Hematopoietic multipotent progenitor cell treated with erythropoietin and hydrocortisone succinate and interleukin-3 and kit ligand, for 8 days (in vitro differentiated cells): ENCODE data around the gene PIK3C2G.

Experiments used
- DNase-seq: peaks from one replicate; pipeline ENCODE4 v3.0.0-alpha.2; 2015

PIK3C2G gene

DNA sequence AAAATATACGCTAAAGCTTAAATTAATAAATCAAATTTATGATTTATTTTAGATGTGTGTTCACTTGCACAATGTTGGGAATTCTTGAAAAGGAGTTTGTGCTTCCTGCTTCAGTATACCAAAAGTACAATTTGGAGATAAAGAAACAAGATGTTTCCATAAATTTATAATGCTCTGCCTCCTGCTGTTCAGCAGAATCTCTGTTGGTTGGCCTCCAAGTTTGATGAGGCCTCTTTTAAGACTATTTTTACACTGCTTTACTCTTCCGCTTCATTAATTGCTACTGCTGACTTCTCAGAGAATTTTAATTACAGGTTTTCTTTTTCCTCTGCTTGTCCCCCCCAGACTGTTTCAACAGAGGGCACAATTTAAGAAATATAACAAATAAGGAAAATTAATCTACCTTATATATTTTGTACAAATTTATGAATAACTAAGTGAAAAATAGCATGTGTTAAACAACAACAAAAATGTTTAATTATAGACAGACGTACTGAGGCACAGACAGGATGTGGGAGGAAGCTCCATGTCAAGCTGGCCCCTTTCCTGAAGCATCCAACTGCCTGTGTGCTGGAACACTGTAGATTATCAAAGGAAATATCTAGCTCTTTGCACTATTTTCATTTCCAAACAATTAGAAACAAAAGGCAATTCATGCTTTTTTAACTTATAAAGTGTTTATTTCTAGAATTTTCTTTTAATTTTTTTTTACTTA, 83.9 kb downstream of the PIK3C2G start:
- no peak for DNase-seq

DNA sequence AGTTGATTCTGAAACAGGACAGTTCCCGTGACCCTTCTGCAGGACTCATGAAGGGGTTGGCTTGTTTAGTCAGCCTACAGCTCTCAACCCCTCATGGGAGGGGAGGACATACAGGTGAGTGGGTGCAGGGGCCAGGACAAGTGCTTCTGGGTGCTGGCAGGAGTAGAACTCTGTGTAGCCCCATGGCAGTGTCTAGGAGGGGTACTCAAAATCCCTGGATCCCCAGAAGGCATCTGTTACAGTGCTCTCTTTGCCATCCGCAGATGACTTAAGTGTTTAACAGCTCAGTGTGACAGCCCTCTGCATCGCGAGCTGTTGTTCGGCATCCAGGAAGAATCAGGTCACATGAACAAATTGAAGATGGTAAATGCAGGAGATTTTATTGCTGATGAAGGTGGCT, 91.0 kb downstream of the PIK3C2G start:
- DNase-seq = no peak

DNA sequence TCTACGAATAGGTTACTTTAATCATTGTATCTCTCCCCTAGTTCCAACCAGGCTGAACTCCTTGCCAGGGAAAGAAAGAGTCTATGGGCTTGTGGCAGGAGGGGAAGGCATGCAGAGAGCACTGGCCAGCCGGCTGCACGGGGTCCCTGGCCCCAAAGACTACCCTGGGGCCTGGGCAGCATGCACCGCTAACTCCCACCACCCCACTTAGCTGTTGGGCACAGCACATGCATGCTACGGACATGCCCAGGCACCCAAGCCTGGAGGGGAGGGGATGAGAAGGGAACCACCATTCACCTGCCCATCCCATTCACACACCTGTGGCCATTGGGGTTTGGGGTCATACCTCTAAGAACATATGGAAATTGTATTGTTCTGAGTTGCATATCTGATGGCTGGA, 94.1 kb downstream of the PIK3C2G start:
- no peak for DNase-seq

DNA sequence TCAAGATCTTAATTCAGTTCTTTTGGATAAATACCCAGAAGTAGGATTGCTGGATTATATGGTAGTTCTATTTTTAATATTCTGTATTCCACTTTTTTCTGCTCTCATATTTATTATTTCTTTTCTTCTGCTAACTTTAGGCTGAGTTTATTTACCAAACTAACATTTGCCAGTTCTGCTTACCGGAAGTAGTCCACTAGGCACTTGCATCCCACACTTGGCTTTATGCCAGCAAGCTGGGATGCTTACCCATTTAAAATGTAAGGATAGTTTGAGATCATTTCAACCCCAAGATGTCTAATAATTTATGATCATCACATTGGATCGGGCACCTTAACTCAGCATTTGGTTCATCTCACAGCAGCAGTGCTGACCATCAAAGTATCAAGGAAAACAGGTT, 96.8 kb downstream of the PIK3C2G start:
- DNase-seq = no peak

DNA sequence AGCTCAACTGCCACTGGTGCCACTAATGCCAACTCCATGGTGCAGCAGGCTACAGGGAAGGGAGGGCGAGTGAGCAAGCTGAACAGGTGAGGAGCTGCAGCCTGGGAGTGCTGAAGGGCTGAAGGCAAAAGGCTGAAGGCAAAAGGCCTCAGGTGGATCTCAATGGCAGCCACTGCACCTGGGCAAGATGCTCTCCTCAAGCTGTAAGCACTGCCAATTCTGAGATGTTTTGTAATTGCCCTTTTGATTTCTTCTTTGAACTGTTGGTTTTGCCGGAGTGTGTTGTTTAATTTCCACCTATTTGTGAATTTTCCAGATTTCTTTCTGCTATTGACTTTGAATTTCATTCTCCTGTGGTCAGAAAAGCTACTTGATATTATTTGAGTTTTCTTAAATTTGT, 97.6 kb downstream of the PIK3C2G start:
- DNase-seq = no peak

DNA sequence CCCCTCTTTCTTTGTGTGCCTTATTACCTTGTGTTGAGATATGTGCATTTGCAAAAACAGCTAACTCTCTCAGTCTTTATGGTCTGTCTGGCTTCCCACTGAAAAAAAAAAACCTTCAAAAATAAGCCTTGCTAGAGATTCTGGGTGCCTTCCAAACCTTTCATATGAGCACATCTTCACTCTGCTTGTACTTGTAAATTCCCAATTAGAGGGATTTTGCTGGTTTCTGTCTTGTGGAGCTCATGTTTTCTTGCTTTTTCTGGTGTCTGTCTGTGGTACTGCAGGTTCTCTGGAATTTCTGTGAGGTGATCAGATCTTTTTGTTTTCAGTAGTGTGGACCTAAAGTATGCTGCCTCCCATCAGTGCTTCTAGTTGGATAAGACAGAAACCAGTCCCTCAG, 100.1 kb downstream of the PIK3C2G start:
- no peak for DNase-seq

DNA sequence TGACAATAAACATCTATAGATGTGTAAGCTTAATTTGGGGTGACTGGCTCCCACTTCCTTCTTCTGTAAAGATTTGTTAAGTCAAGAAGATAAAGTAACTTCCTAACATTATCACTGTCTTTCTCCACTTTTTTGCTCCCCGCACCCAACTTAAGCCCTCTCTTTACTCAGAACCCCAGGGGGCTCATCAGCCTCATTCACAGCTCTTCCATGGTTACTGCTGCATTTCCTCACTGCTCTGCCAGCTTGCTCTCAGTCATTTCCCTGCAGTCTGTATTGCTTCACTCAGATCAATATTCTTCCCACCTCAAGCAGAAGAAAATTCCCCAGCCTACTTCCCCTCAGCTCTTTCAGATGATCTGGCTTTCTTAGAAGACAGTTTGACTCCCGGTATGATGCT, 102.0 kb downstream of the PIK3C2G start:
- DNase-seq = no peak

DNA sequence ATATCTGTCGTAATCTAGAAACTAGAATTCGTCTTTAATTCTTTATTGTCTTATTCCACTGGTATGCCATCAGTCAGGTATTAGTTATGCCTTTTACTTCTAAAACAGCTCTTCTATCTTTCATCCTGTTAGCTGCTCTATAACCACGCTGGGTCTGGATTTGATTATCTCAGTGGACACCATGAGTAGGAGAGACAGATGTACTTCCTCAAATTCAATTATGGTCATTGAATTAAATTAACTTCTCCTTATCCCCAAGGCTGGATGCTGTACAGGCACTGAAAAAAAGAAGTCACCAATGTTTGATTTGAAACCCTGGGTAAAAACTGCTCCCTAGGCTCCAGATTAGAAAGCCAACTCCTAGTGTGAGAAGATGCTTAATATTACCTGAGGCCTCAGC, 107.3 kb downstream of the PIK3C2G start:
- DNase-seq = no peak

DNA sequence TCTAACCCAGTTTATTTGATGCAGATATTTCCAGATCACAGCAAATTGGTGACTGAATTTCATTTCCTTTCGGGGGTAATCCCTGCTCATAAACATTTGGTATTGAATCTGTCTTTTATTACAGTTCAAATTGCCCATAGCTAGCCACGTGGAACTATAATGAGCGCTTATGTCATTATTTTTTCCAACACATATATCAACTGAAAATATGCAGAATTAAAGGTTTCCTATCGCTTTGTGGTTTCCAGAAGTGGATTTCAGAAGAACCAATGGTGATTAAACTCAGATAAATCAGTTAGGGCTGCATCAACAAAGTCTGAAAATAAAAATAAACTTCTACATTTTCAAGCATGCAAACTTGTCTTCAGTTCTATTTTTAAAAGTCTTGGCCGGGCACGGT, 111.9 kb downstream of the PIK3C2G start:
- DNase-seq = no peak

DNA sequence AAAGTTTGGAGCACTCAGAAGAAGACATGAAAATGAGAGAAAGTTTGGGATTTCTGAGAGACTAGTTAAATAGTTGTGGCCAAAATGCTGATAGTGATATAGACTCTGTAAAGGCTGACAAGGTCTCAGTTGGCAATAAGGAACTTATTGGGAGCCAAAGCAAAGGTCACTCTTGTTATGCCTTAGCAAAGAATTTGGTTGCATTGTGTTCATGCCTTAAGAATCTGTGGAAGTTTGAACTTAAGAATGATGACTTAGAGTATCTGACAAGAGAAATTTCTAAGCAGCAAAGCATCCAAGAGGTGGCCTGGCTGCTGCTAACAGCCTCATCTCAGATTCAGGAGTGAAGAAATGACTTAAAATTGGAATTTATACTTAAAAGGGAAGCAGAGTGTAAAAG, 113.8 kb downstream of the PIK3C2G start:
- DNase-seq = no peak

DNA sequence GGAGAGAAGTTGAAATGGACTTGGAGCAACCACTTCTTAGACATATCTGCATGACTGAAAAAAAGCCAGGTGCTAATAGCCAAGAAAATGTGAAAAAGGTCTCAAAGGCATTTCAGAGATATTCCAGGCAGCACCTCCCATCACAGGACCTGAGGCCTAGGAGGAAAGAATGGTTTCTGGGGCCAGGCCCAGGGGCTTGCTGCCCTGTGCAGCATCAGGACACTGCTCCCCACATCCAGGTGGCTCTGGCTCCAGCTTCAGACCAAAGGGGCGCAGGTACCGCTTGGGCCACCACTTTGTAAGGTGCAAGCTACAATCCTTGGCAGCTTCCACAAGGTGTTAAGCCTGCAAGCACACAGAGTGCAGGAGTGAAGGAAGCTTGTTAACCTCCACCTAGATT, 114.3 kb downstream of the PIK3C2G start:
- DNase-seq = no peak

DNA sequence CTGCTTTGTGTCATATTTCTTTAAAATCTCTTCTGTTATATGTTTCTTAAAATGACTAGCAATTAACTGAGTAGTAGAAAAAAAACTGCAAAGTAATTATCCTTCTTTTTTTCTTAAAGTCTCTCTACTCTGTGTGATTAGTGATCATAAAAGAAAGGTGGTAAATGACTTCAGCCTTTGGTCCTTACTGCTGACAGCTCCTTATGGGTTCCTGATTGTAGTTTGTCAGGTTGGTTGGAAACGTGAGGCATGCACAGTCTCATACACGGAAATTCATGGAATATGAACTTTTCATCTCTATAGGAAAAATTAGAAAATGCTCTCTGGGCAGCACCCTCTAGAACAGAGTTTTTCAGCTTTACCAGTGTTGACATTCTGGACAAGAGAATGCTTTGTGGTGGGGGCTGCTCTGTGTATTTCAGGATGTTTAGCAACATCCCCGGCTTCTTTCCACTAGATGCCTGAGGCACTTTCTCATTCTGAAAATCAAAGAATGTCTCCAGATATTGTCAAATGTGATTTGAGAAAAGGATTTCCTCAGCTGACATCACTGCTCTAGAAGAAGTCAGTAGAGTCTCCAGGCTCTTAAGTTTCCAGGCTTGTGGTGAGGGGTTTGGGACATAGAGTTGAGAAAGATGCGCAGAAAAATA, 121.0 kb downstream of the PIK3C2G start:
- no peak for DNase-seq

DNA sequence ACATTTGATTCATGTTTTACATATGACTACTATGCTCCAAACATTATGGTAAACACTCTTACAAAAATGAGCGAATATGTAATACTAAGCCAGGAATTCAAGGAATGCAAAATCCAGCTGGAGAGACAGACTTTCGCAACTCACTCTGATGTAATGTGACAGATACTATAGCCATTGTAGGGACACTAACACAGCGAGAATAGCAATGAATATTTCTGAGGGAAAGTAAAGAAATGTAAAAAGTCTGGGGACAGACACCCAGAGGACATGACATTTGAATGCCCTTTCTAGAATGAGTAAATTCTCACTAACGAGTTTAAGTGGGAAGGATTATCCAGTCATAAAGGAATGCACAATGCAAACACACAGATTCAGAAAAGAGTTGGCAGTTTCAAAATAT, 121.9 kb downstream of the PIK3C2G start:
- DNase-seq = no peak

DNA sequence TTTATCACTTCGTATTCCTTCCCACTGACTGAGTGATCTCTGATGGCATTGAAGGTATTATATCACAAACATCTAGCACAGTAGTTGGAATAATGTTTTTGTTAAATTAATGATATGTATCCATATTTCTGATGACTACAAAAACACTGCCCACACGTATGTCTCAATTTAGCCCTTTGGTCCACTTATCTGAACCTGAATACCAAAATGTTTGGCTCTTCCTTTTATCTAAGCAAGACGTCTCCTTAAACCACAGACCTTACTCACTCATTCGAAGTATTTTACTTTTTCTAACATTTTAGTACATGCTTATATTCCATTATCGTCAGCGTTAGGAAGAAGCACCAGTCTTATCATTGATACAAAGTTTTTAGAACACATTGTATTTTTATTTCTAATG, 126.4 kb downstream of the PIK3C2G start:
- no peak for DNase-seq

DNA sequence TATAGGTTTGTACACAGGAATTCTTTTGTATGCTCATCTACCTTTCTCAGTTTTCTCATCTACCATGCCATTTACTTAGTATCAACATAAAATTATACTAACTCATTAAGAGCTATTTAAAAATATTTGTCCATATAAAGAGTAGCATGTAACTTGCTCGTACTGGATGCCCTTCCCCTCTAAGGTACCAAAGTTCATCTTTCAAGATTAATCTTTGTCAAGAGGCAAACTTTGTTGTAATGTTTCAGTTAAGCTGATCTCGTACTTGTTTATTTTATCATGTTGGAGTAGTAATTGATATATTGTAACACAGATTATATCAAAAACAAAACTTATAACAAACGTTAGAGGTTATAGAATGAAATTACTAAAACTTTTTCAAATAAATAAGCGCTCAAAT, 128.5 kb downstream of the PIK3C2G start:
- no peak for DNase-seq

DNA sequence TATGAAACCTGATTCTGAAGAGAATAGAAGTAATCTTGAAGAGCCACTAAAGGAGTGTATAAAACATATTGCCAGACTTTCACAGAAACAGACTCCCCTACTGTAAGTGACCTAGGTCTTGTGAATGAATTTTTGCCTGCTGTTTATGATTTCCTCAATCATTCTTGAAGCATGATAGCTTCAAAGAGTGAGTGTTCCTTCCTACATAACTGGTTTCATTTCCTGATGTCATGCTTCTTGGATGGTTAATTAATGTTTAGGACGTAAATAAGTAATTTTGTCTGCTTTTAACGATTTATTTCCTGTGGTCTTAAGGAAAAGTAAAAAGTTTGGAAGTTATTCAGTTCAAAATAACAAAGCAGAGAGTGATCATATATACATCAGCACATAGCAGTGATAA, 129.8 kb downstream of the PIK3C2G start:
- no peak for DNase-seq

DNA sequence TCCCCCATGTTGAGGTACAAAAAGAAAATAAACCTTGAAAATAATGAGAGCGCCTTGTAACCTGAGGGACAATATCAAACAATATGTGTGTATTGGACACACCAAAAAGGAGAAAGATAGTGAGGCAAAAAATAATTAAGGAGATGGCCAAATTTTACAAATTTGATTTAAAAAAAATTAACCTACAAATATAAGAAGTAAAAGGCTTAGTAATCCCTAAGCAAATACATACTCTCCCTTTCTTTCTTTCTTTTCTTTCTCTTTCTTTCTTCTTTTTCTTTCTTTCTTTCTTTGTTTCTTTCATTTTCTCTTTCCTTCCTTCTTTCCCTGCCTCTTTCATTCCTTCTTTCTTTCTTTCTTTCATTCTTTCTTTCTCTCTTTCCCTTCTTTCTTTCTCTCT, 133.4 kb downstream of the PIK3C2G start:
- no peak for DNase-seq

DNA sequence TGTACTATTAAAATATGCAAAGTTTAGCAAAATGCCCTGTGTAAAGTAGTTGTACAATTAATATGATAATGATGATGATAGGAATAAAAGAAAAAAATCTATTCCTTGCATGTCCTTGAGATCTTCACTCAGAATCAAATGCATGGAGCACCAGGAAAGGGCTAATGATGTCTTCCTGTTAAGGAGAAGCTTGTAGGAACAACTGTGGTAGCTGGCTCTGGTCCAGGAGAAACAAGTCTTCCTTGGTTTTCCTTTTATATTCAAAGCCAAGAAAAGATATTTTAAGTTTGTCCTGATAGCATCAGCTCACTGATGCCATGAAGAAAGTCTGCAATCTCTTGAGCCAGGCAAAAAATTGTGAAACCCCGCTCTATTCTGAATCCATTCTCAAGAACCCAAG, 138.9 kb downstream of the PIK3C2G start:
- DNase-seq = no peak

DNA sequence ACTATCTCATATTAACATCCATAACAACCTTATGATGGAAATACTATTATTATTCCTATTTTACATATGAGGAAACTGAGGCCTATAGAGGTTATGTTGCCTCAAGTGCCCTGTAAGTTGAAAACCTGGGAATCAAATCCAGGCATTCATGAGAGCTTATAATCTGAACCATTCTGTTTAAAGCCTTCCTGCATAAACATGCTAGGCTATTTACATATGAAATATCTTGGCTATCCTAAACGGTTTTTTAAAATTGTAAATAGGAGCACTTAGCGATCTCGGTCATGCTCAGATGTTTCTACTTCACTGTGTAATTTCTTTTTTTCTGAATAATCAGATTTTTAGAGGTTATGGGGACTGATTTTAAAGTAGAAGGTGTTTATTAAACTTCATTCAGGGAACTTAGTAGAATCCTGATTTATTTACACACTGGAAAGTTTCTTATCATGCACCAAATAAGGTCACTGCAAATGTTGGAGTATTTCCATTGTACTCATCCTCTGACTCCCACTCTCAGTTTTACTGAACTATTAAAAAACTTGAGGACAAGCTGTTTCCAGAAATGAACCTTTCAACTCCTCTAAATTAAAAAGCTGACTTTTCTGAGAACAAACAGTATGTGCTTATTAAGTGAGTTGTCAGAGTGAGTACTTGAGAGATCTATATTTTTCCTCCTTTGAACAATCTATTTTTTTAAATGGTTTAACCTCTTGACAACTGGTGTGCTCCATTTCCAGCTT, 141.7 kb downstream of the PIK3C2G start:
- no peak for DNase-seq

DNA sequence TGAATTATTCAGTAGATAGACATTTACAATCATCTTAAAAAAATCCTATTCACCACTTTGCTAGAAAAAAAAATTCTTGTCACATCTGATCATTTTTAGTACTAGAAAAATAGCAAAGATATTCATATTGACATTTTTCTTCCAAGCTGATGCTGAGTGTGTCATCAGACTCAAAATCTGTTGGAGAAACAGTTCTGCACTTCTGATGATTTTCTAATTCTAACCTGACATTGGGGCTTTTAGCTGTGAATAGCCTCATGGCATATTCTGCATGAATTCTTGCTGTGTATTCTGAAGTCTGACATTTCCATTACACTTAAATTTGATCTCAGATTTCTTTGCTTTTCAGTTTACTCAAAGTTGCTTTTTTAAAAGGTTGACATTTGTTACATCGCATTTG, 150.1 kb downstream of the PIK3C2G start:
- DNase-seq = no peak

DNA sequence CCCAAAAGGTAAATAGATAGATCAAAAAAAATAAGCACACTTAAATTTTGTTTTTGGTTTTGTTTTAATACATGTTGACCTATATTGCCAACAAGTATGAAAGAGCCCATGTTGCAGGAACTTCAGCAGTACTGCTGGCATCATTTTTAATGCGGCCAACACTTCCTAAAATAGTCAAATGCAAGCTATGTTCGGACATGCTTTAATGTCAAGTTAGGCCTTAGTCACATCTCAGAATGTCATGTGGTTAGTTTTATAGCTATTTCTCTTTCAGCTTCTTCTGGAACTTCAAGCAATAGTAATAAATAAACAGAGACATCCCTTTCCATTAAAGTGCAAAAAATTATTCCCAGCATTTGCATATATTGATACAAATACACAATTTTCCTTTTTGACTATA, 153.4 kb downstream of the PIK3C2G start:
- no peak for DNase-seq

DNA sequence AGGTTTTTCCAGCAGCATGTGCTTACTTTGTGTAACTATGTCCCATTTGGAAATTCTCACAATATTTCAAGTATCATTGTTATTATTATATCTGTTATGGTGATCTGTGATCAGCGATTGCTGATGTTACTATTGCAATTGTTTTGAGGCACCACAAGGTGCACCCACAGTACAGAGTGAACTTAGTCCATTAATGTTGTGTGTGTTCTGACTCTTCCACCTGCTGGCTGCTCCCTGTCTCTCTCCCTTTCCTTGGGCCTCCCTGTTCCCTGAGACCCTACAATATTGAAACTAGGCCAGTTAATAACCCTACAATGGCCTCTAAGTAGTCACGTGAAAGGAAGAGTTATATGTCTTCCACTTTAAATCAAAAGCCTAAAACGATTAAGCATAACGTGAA, 153.9 kb downstream of the PIK3C2G start:
- DNase-seq = no peak

DNA sequence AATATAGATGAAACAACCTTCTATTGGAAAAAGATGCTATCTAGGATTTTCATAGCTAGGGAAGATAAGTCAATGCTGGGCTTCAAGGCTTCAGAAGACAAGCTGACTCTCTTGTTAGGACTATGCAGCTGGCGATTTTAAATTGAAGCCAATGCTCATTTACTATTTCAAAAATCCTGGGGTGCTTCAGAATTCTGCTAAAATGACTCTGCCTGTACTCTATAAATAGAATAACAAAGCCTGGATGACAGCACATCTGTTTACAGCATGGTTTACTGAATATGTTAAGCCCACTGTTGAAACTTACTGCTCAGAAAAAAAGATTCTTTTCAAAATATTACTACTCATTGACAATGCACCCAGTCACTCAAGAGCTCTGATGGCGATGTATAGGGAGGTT, 155.1 kb downstream of the PIK3C2G start:
- DNase-seq = no peak

DNA sequence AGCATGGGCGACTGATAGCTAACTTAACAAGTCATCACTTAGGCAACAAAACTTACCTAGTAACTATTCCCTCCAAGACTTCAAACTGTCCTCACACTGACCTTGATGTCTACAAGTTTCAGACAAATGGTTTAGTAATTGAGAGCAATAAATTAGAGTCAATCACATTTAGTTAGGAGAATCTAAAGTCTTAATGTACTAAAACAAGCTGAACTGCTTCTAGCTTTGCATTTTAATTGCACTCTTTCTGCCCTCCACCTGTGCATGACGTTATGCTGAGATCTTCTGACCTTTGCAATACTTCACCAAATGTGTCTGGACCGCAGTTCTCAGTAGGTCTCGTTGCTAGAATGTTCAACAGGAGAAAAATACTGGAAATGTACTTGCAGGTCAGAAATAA, 158.0 kb downstream of the PIK3C2G start:
- DNase-seq = no peak
